Type B pancreatic cell (in vitro differentiated cells): ENCODE data around the gene ASIC2. TPM values are rescaled to one million over a fixed set of nuclear protein-coding genes. Genes with fewer than 3 reads are reported as not detected.

Experiments
- DNase-seq: peaks from one replicate; pipeline ENCODE4 v3.0.0; 2021; ENCODE audit warnings: mixed read lengths; ENCODE audit not compliant: unreplicated experiment; ENCODE audit errors: extremely low spot score
- H3K27ac Mint-ChIP-seq: 2 replicates; pipeline ENCODE4 v1.8.0; 2021; ENCODE audit warnings: mild to moderate bottlenecking, mixed read lengths
- H3K27me3 Mint-ChIP-seq: 2 replicates; pipeline ENCODE4 v1.8.0; 2021; ENCODE audit warnings: mixed read lengths
- H3K36me3 Mint-ChIP-seq: 2 replicates; pipeline ENCODE4 v1.8.0; 2021; ENCODE audit warnings: mixed read lengths
- H3K4me1 Mint-ChIP-seq: one replicate; pipeline ENCODE4 v1.8.0; 2021; ENCODE audit warnings: mixed read lengths; ENCODE audit not compliant: unreplicated experiment
- H3K4me3 Mint-ChIP-seq: 2 replicates; pipeline ENCODE4 v1.8.0; 2021; ENCODE audit warnings: mild to moderate bottlenecking, mixed read lengths
- H3K9me3 Mint-ChIP-seq: 2 replicates; pipeline ENCODE4 v1.8.0; 2021; ENCODE audit warnings: mixed read lengths
- total RNA-seq: library from RNA; stranded (reverse); gene quantifications from 2 replicates; pipeline ENCODE4 v1.2.1, GENCODE V29; 2021; ENCODE audit warnings: low replicate concordance
- TF ChIP-seq, protein P1 (sequence below): fragments of 200-600 bp; sonication (generic); conservative IDR thresholded peaks from 2 replicates; pipeline ENCODE4 v1.5.0; 2021; ENCODE audit warnings: antibody characterized with exemption, mild to moderate bottlenecking

The ASIC2 gene
- total RNA-seq, 1 donor from 2014 or later: 3.4 TPM

DNA sequence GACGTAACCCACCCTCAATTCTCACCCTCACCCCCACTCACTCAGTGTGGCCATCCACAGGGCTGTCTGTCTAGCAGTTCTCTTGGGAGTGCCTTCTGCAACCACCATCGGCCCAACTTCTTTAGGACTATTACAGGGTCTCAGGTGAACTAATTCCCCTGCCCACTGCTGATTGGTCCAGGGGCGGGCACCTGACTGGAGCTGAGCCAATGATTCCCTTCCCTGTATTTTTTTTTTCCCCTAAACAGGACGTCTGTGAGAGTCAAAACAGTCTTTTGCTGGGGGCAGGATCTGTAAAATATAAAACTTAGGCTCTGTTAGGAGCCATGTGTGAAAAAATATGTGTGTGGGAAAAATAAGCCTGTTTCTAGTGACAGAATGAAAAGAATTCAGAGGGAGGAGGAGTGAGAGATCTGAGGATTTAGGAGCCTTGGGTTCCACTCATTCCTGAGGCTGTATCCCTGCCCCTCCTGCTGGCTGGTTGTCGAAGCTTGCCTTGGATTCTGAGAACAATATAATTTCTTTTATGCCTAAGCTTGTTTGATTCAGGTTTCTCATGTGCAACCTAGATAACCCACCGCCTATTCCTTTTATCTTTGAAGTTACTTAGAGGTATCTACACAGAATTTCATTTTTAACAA lies 186.4 kb downstream of the ASIC2 start:
- Mint-ChIP-seq H3K36me3 (no peaks in the 10 kb centered on the region), H3K9me3 (no peaks in the 10 kb centered on the region), H3K27ac (no peak overlapping the region), H3K4me3 (no peak overlapping the region), H3K4me1 (no peaks in the 10 kb centered on the region), H3K27me3 (peaks cover 13% of the 10 kb centered on the region)
- TF ChIP-seq, protein P1, sequence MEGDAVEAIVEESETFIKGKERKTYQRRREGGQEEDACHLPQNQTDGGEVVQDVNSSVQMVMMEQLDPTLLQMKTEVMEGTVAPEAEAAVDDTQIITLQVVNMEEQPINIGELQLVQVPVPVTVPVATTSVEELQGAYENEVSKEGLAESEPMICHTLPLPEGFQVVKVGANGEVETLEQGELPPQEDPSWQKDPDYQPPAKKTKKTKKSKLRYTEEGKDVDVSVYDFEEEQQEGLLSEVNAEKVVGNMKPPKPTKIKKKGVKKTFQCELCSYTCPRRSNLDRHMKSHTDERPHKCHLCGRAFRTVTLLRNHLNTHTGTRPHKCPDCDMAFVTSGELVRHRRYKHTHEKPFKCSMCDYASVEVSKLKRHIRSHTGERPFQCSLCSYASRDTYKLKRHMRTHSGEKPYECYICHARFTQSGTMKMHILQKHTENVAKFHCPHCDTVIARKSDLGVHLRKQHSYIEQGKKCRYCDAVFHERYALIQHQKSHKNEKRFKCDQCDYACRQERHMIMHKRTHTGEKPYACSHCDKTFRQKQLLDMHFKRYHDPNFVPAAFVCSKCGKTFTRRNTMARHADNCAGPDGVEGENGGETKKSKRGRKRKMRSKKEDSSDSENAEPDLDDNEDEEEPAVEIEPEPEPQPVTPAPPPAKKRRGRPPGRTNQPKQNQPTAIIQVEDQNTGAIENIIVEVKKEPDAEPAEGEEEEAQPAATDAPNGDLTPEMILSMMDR: no peak
- no peak for DNase-seq

DNA sequence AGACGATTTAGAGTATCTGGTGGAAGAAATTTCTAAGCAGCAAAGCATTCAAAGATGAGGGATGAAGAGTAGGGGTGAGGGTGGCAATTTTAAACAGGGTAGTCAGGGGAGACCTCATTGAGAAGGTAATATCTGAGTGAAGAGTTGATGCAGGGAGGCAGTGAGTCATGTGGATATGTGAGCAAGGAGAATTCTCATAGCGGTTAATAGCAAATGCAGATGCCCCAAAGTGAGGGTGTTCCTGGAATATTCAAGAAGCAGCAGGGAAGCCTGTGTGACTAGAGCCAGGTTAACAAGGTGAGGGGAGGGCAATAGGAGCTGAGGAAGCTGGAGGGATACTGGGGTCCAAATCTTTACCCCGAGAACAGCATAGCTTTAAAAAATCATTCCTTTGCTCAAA lies 187.2 kb downstream of the ASIC2 start:
- Mint-ChIP-seq H3K9me3 (no peaks in the 10 kb centered on the region), H3K36me3 (no peaks in the 10 kb centered on the region), H3K27ac (no peak overlapping the region), H3K4me3 (no peak overlapping the region), H3K4me1 (no peaks in the 10 kb centered on the region), H3K27me3 (peaks cover 8% of the 10 kb centered on the region)
- TF ChIP-seq, protein P1: no peak
- no peak for DNase-seq

GRCh38 chr17:33099906-33100305 lies 193.2 kb downstream of the ASIC2 start:
- DNase-seq: no peak
- H3K9me3 Mint-ChIP-seq: no peaks in the 10 kb centered on the region
- no peak overlapping the region for H3K4me3 Mint-ChIP-seq
- H3K27ac Mint-ChIP-seq: no peak overlapping the region
- TF ChIP-seq, protein P1: no peak
- H3K27me3 Mint-ChIP-seq: peaks cover 21% of the 10 kb centered on the region
- H3K4me1 Mint-ChIP-seq: no peaks in the 10 kb centered on the region
- no peaks in the 10 kb centered on the region for H3K36me3 Mint-ChIP-seq

GRCh38 chr17:33099252-33099651 lies 193.8 kb downstream of the ASIC2 start:
- TF ChIP-seq, protein P1: no peak
- Mint-ChIP-seq H3K9me3 (no peaks in the 10 kb centered on the region), H3K4me1 (no peaks in the 10 kb centered on the region), H3K27ac (no peak overlapping the region), H3K4me3 (no peak overlapping the region), H3K36me3 (no peaks in the 10 kb centered on the region), H3K27me3 (peaks cover 28% of the 10 kb centered on the region)
- DNase-seq: no peak

- H3K27ac Mint-ChIP-seq: no peak overlapping the region
- peaks cover 38% of the 10 kb centered on the region for H3K27me3 Mint-ChIP-seq
- no peak for DNase-seq
- no peaks in the 10 kb centered on the region for H3K4me1 Mint-ChIP-seq
- no peaks in the 10 kb centered on the region for H3K9me3 Mint-ChIP-seq
- no peaks in the 10 kb centered on the region for H3K36me3 Mint-ChIP-seq
- TF ChIP-seq, protein P1: no peak
- H3K4me3 Mint-ChIP-seq: no peak overlapping the region
These were observed 195.7 kb downstream of the ASIC2 start for GRCh38 chr17:33097411-33097810.
